ENCODE measurements around the gene MOCOS.

MOCOS gene

GRCh38 chr18:36187826-36188721 lies 777 bp downstream of the MOCOS start:
- Histone ChIP-seq H2AFZ (ENCODE audit: low read length, unreplicated experiment) (peak overlapping the region; percentile 100), H3K4me1 (ENCODE audit: control insufficient read depth, insufficient read depth, low read length, unreplicated experiment) (peaks cover 8% of the 10 kb centered on the region), H3K27ac (ENCODE audit: low read depth, low read length) (peak overlapping the region; percentile 36; the same call in 1 of the 2 replicates), H3K36me3 (ENCODE audit: insufficient read depth, low read length) (no peaks in the 10 kb centered on the region), H3K79me2 (ENCODE audit: control insufficient read depth, insufficient read depth, low read length, unreplicated experiment) (peaks cover 5% of the 10 kb centered on the region), H3K4me3 (ENCODE audit: low read depth, low read length) (peak overlapping the region; percentile 99), H3K27me3 (ENCODE audit: insufficient read depth, low read length) (no peaks in the 10 kb centered on the region)

GRCh38 chr18:36188916-36189315 lies 1.6 kb downstream of the MOCOS start:
- no peaks in the 10 kb centered on the region for H3K36me3 ChIP-seq (ENCODE audit: insufficient read depth, low read length)
- peak overlapping the region; percentile 99; the same call in 1 of the 2 replicates for H3K4me3 ChIP-seq (ENCODE audit: low read depth, low read length)
- peaks cover 8% of the 10 kb centered on the region for H3K4me1 ChIP-seq (ENCODE audit: control insufficient read depth, insufficient read depth, low read length, unreplicated experiment)
- no peak overlapping the region for H2AFZ ChIP-seq (ENCODE audit: low read length, unreplicated experiment)
- H3K79me2 ChIP-seq (ENCODE audit: control insufficient read depth, insufficient read depth, low read length, unreplicated experiment), result peaks cover 5% of the 10 kb centered on the region
- no peaks in the 10 kb centered on the region for H3K27me3 ChIP-seq (ENCODE audit: insufficient read depth, low read length)
- no peak overlapping the region for H3K27ac ChIP-seq (ENCODE audit: low read depth, low read length)

DNA sequence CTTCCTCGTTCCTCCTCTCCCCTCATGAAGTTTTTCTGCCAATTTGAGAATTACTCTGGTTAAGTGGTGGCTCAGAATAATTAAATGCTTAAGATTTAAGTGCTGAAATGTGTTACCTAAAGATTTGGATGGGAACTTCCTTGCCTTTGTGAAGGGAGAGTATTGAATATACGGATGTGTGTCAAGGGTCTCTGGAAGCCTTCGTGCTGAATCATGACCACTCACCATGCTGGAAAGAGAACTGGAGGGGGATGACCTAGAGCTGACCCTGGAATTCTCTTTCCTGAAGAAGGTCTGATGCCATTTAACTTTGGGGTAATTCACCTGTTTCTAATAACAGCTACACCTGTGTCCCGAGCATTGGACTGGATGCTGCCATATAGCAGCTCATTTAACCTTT lies 2.2 kb downstream of the MOCOS start:
- no peak overlapping the region for H3K27ac ChIP-seq (ENCODE audit: low read depth, low read length)
- no peak overlapping the region for H2AFZ ChIP-seq (ENCODE audit: low read length, unreplicated experiment)
- H3K79me2 ChIP-seq (ENCODE audit: control insufficient read depth, insufficient read depth, low read length, unreplicated experiment), result peaks cover 5% of the 10 kb centered on the region
- H3K4me1 ChIP-seq (ENCODE audit: control insufficient read depth, insufficient read depth, low read length, unreplicated experiment), result peaks cover 8% of the 10 kb centered on the region
- no peak overlapping the region for H3K4me3 ChIP-seq (ENCODE audit: low read depth, low read length)
- no peaks in the 10 kb centered on the region for H3K27me3 ChIP-seq (ENCODE audit: insufficient read depth, low read length)
- H3K36me3 ChIP-seq (ENCODE audit: insufficient read depth, low read length), result no peaks in the 10 kb centered on the region

DNA sequence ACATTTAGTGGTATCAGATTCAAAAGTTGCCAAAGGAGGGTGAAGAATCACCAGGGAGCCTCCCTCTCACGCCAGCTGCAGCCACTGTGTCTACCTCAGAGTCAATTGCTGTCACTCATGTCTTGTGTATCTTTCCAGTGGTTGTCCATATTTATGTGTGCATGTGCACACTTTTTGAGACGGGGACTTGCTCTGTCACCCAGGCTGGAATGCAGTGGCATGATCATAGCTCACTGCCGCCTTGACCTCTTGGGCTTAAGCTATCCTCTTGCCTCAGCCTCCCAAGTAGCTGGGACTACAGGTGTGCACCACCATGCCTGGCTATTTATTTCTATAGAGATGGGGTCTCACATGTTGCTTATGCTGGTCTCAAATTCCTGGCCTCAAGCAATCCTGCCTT lies 4.0 kb downstream of the MOCOS start:
- Histone ChIP-seq H3K27ac (ENCODE audit: low read depth, low read length) (no peak overlapping the region), H3K4me1 (ENCODE audit: control insufficient read depth, insufficient read depth, low read length, unreplicated experiment) (peaks cover 8% of the 10 kb centered on the region), H3K27me3 (ENCODE audit: insufficient read depth, low read length) (no peaks in the 10 kb centered on the region), H3K79me2 (ENCODE audit: control insufficient read depth, insufficient read depth, low read length, unreplicated experiment) (peaks cover 5% of the 10 kb centered on the region), H3K36me3 (ENCODE audit: insufficient read depth, low read length) (no peaks in the 10 kb centered on the region), H3K4me3 (ENCODE audit: low read depth, low read length) (no peak overlapping the region), H2AFZ (ENCODE audit: low read length, unreplicated experiment) (no peak overlapping the region)

DNA sequence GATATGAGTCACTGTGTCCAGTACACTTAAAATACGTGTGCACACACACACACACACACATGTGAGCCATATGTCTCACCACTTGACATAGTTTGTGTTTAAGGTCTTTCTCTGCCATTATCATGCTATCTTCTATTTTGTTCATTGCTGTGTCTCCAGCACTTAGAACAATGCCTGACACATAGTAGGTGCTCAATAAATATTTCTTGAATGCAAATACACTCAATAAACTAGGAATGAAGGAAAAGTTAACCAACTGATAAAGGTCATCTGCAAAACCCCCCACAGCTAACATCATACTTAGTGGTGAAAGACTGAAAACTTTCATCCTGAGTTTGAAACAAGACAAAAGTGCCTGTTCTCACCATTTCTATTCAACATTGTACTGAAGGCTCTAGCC lies 4.4 kb downstream of the MOCOS start:
- Histone ChIP-seq H3K36me3 (ENCODE audit: insufficient read depth, low read length) (no peaks in the 10 kb centered on the region), H2AFZ (ENCODE audit: low read length, unreplicated experiment) (no peak overlapping the region), H3K27ac (ENCODE audit: low read depth, low read length) (no peak overlapping the region), H3K4me1 (ENCODE audit: control insufficient read depth, insufficient read depth, low read length, unreplicated experiment) (peaks cover 8% of the 10 kb centered on the region), H3K4me3 (ENCODE audit: low read depth, low read length) (no peak overlapping the region), H3K79me2 (ENCODE audit: control insufficient read depth, insufficient read depth, low read length, unreplicated experiment) (peaks cover 5% of the 10 kb centered on the region), H3K27me3 (ENCODE audit: insufficient read depth, low read length) (no peaks in the 10 kb centered on the region)

DNA sequence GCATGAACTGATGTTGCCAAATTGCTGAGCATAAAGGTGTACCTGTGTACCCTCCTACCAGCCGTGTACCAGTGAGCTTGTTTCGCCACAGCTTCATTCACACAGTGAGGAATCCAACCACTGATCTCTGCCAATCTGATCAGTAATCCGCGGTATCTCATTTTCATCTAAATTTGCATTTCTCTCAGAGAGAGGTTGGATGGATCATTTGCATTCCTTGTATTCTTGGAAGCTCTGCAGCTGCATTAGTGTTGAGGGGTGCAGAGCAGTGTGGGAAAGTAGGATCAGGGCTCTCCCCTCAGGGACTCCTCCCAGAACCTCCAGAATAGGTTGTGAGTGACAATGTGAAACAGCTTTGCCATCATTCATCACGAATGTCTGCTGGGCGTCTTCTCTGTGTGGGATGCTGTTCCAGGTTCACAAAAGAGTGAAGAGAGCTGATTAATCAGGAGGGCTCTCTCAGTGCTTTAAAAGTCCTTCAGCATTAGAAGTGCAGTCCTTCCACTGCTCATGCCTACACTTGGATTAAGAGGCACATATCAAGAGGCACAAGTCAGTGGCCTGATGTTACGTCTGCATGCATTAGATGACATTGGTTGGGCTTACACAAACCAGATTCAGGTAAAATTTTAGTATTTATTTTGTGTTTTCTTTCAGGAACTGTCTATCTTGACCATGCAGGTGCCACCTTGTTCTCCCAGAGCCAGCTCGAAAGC lies 7.5 kb downstream of the MOCOS start:
- H3K79me2 ChIP-seq (ENCODE audit: control insufficient read depth, insufficient read depth, low read length, unreplicated experiment), result peaks cover 1% of the 10 kb centered on the region
- H3K4me1 ChIP-seq (ENCODE audit: control insufficient read depth, insufficient read depth, low read length, unreplicated experiment), result no peaks in the 10 kb centered on the region
- no peak overlapping the region for H3K27ac ChIP-seq (ENCODE audit: low read depth, low read length)
- no peak overlapping the region for H2AFZ ChIP-seq (ENCODE audit: low read length, unreplicated experiment)
- no peaks in the 10 kb centered on the region for H3K36me3 ChIP-seq (ENCODE audit: insufficient read depth, low read length)
- no peaks in the 10 kb centered on the region for H3K27me3 ChIP-seq (ENCODE audit: insufficient read depth, low read length)
- H3K4me3 ChIP-seq (ENCODE audit: low read depth, low read length), result no peak overlapping the region

- no peaks in the 10 kb centered on the region for H3K36me3 ChIP-seq (ENCODE audit: insufficient read depth, low read length)
- H3K4me3 ChIP-seq (ENCODE audit: low read depth, low read length), result no peak overlapping the region
- H3K4me1 ChIP-seq (ENCODE audit: control insufficient read depth, insufficient read depth, low read length, unreplicated experiment), result no peaks in the 10 kb centered on the region
- H3K27ac ChIP-seq (ENCODE audit: low read depth, low read length), result no peak overlapping the region
- H3K27me3 ChIP-seq (ENCODE audit: insufficient read depth, low read length), result no peaks in the 10 kb centered on the region
- no peaks in the 10 kb centered on the region for H3K79me2 ChIP-seq (ENCODE audit: control insufficient read depth, insufficient read depth, low read length, unreplicated experiment)
- H2AFZ ChIP-seq (ENCODE audit: low read length, unreplicated experiment), result no peak overlapping the region
Observed at GRCh38 chr18:36195427-36196122, 8.3 kb downstream of the MOCOS start.

GRCh38 chr18:36196238-36196995 lies 9.1 kb downstream of the MOCOS start:
- no peaks in the 10 kb centered on the region for H3K27me3 ChIP-seq (ENCODE audit: insufficient read depth, low read length)
- H3K4me3 ChIP-seq (ENCODE audit: low read depth, low read length), result no peak overlapping the region
- no peaks in the 10 kb centered on the region for H3K79me2 ChIP-seq (ENCODE audit: control insufficient read depth, insufficient read depth, low read length, unreplicated experiment)
- H2AFZ ChIP-seq (ENCODE audit: low read length, unreplicated experiment), result no peak overlapping the region
- no peaks in the 10 kb centered on the region for H3K4me1 ChIP-seq (ENCODE audit: control insufficient read depth, insufficient read depth, low read length, unreplicated experiment)
- H3K36me3 ChIP-seq (ENCODE audit: insufficient read depth, low read length), result no peaks in the 10 kb centered on the region
- no peak overlapping the region for H3K27ac ChIP-seq (ENCODE audit: low read depth, low read length)

DNA sequence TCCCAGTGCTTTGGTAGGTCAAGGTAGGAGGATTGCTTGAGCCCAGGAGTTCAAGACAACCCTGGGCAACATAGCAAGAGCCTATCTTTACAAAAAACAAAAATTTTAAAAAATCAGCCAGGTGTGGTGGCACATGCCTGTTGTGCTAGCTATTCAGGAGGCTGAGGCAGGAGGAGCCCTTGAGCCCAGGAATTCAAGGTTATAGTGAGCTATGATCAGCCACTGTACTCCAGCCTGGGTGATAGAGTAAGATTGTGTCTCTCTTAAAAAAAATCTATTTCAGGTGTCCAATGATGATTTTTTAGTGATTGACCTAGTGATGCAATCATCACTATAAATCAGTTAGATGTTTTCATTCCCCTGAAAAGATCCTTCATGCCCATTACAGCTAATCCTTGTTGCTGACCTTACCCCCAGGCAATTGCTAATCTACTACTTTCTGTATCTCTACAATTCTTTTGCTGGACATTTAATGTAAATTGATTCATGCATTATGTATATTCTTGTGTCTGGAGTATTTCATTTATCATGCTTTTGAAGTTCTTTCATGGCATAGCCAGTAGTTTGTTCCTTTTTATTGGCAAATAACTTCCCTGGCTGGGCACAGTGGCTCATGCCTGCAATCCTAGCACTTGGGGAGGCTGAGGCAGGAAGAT lies 10.3 kb downstream of the MOCOS start:
- Histone ChIP-seq H3K36me3 (ENCODE audit: insufficient read depth, low read length) (no peaks in the 10 kb centered on the region), H3K27me3 (ENCODE audit: insufficient read depth, low read length) (no peaks in the 10 kb centered on the region), H3K4me1 (ENCODE audit: control insufficient read depth, insufficient read depth, low read length, unreplicated experiment) (no peaks in the 10 kb centered on the region), H3K79me2 (ENCODE audit: control insufficient read depth, insufficient read depth, low read length, unreplicated experiment) (no peaks in the 10 kb centered on the region), H3K27ac (ENCODE audit: low read depth, low read length) (no peak overlapping the region), H3K4me3 (ENCODE audit: low read depth, low read length) (no peak overlapping the region), H2AFZ (ENCODE audit: low read length, unreplicated experiment) (no peak overlapping the region)

Measured in ACC112 (cell line).